Smooth muscle cell of the brain vasculature (primary cell): ENCODE measurements around the gene ACSF2.

Source experiments
- DNase-seq: peaks from one replicate; pipeline ENCODE4 v3.0.0-alpha.2; 2012; ENCODE audit warnings: low read depth, low spot score

Gene ACSF2

DNA sequence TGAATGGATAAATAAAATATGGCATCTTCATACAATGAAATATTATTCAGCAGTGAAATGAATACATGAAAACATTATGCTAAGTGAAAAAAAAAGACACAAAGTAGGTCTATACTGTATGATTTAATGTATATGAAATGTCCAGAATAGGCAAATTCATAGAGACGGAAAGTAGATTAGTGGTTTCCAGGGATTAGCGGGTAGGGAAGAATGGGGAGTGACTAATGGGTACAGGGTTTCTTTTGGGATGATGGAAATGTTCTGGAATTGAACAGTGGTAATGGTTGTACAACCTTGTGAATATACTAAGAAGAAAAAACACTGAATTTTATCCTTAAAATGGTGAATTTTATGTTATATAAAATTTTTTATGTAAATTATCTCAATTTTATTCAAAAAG is 73.7 kb downstream of the ACSF2 start:
- no peak for DNase-seq

DNA sequence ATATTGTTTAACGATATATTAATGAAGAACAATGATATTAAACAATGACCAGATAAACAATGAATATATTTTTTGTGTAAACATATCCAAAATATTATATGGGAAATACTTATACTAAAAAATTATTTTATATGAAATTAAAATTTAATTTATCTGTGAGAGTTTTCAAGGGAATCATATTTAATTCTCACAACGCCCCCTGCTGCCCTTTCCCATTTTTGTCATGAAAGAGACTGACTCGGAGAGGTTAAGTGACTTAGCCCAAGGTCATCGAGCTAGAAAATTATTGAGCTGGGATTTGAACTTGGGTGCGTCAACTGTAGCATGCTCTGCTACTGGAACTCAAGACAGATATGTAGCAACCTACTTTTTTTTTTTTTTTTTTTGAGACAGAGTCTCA is 75.0 kb downstream of the ACSF2 start:
- DNase-seq = no peak

DNA sequence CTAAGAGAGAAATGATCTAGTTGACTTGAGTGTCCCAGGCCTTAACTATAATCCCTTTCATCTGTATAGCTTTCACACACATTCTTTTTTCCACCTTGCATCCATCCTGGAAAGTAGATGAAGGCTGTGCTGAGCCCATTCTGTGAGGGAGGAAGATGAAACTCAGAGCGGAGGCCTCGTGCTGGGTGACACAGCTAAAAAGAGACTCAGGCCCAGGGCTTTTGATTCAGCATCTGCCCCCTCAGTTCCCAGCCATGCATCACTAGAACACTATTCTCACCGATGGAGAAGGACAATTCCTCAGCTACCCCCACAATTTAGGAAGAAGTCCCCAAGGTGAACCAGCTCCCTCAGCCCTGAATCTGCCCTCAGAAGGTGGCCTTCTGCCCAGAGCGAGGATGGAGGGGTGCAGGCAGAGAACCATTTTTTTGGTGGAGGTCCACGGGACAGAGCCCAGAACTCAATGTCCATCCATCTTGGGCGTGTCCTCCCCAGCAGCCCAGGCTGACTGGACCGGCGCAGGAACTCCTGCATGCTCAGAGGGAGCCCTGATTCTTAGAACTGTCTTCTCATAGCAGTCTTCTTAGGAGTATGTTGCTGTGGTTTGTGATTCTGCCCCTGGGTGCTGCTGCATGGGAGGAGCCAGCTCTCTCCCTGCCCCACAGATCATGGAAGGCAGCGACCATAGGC is 76.4 kb downstream of the ACSF2 start:
- no peak for DNase-seq

DNA sequence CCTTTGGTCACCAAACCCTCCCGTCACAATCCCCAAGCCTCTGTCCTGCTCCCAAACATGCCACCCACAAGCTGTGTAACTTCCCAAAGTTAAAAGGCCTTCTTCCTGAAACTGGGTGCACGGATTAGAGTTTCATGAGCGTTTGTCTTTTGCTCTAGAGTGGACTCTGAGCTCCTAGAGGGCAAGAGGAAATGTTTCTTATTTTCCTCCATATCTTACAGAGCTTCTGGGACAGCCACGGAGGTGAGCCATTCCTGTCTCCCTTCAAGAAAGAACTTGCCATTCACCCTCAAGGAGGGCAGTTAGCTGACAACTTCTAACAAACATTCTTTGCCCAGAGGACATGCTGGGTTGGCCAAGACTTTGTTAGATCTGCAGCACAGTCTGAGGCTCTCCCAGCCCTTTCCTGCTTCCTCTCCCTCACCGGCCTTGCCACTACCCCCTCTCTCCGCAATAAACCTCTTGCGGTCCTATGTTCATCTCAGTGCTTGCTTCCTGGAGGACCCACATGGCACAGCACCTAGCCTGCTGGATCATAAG is 79.6 kb downstream of the ACSF2 start:
- no peak for DNase-seq

DNA sequence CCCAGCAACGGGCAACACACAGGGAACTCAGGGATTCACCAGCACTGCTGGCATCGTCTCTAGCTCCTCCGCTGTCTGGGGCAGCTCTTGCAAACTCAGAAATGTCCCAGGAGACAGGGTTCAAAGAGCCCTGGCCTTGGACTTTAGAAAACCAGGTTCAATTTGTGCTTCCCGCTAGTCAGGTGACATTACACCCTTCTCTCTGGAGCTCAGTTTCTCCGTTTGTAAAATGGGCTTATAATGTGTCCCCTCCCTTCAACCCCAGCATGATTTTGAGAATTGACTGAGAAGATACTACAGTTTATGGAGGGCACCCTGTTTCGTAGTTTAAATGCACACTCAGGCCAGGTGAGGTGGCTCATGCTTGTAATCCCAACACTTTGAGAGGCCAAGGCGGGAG is 80.3 kb downstream of the ACSF2 start:
- DNase-seq = no peak

DNA sequence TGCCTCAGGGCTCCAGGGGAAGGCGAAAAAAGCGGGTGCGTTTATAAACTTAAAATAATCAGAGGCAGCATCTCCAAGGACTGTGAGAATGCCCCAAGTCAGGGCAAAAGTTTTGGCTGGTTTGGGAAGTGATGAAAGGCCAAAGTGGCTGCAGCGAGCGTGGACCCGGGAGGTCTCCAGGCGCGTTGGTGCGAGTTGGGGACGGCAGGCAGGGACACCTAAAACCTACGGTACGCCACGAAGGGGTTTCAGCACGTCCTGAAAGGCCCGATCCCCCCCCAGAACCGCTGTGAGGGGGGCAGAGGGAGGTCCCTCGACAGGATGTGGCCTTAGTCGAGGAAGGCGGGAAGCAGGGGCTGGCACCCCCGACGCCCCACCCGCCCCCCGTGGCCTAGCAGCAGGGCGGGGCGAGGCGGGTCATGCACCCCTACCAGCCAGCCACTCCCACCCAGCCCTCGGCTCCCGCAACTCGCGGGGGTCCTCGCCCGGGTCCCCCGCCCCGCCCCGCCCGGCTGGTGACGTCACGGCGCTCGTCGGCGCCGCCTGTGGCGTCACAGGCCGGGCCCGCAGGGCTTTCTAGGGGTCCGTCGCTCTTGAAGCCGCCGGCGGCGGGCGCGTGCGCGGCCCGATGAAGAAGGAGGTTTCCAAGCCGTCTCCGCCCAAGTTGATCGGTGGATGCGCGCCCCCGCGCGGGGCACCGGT is 82.0 kb downstream of the ACSF2 start, which contains the start of gene MYCBPAP:
Gene MYCBPAP, plus strand, starts transcription at position 569 of the 702 bp plus-strand sequence. CDS start 236 bp downstream, outside the sequence.
- DNase-seq = peak; percentile 29

DNA sequence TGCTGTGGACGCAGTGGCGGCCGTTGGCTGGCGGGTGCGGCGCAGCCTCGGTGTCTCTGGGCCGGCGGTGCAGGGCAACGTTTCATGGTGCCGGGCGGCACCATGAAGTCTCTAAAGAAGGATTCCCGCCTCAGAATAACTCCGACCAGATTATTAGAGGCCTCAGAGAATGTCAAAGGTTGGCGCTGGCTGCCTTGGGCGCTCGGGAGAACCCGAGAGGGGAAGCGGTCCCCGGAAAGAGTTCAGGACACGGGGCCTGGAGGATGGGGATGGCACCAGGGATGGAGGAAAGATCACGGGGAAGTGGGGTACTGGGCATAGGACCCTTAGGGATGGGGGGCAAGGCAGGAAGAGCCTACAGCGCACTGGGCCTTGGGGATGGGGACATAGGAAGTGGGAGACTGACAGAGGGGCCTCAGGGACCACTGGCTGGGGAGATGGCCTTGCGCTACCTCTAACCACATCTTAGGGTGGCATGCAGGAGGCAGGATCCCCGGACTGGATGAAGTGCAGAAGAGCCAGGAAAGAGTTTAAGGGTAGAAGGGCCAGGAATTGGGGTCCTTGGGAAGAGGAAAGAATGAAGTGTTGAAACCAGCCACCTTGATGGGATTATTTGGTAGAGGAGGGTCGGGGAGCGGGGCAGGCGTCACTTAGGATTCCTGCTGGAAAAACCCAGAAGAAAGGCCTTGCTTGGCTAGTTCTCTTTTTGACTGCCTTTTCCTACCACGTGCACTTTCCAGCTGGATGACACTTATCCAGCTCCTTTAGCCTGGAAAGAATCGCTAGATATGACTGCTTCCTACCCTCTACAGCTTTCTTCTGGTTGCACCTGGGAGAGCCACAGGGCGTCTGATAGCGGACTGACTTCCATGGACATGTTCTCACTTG is 82.8 kb downstream of the ACSF2 start:
- DNase-seq = no peak

DNA sequence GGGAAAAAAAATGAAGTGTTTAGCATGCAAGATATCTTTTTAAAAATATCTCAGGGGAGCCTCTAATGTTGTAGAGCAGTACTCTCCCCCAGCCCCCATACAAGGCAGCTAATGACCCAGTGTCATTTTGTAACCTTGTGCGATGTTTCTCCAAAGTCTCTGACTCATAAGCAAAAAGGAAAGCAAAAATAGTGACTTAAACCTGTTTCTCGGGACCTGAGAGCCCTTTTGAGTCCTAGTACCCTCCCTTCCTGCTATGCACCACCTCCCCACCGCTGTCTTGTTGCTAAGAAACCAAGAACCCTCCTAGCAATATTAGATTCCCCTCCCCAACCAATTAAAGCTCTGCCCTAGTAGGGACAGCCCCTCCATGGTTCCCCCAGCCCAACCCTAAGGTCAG is 85.0 kb downstream of the ACSF2 start:
- DNase-seq = no peak

DNA sequence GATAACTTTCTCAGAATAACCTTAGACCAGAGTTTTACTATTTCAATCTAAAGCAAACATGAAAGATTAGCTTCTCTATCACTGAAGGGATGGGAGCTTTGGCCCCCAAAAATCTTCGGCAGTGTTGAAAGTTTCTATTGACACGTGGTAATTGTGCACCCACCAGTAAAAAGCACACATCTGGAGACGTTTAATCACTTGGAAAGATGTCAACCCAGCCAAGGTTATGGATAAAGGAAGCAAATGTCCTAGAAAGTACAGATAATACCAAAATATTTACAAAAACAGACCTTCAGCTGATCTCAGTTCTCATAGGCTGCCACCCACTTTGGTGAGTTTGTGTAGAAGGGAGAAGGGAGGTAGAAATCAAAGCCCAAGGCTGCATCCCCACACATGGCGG is 87.5 kb downstream of the ACSF2 start:
- DNase-seq = no peak

DNA sequence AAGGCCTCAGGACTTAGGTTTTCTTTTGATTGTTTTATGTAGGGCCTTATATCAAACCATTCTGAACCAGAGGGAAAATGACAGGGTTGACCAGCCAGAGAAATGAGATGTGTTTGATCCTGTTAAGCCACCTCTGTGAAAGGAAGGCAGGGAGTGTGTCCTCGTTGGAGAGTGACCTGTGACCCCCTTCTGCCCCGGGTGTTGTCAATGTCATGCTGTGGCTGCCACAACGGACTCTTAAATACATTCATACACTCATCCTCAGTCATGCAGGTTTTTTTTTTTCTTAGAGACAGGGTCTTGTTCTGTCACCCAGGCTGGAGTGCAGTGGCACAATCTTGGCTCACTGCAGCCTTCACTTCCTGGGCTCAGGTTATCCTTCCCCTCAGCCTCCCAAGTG is 88.4 kb downstream of the ACSF2 start:
- no peak for DNase-seq

DNA sequence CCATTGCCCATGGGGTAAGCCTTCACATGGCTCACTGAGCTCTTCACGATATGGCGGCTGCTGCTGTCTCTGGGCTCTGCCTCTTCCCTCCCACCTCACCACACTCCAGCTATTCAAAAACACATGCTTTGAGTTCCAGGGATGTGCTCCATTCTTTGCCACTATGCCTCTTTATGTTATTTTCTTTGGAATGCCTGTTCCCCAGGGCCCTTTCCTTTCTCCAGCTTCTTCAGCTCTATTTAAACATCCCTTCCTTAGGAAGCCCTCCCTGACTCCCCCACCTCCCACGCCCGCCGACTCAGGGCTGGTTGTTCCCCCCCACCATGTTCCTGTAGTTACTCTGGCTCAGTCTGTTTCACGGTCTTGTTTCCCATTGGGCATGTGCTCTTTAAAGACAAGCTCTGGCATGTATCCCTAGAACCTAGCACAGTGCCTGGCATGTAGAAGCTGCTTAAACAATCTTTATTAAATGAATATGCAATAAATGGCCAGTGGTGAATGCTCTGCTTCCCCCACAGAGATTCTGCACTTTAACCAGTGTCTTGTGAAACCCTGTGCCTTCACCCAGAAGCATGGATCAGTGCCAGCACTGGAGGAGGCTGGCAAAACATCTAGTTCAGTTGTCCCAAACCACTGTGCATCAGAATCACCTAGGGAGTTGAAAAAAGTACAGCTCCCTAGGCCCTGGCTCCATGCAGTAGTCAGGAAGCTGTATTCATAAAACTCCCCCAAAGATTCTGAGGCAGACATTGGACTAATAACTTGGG is 89.1 kb downstream of the ACSF2 start:
- peak; percentile 55 for DNase-seq

DNA sequence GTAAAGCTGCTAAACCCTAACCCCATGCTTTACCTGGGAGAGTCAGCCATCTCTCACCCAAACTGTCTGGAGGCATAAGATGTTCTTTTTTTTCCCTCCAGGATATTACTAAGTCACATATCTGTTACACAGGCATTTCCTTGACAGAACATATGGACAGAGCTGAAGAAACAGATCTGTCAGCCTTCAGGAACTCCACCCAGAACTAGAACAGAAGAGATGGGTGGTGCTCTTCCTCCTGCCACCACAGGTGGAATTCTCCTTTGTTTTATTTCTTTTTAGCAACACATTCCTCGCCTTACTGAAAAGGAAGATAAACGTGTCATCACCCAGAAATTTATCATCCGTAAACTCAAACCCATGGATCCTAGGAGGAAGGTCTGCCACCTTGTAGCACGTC is 91.0 kb downstream of the ACSF2 start:
- DNase-seq = no peak

DNA sequence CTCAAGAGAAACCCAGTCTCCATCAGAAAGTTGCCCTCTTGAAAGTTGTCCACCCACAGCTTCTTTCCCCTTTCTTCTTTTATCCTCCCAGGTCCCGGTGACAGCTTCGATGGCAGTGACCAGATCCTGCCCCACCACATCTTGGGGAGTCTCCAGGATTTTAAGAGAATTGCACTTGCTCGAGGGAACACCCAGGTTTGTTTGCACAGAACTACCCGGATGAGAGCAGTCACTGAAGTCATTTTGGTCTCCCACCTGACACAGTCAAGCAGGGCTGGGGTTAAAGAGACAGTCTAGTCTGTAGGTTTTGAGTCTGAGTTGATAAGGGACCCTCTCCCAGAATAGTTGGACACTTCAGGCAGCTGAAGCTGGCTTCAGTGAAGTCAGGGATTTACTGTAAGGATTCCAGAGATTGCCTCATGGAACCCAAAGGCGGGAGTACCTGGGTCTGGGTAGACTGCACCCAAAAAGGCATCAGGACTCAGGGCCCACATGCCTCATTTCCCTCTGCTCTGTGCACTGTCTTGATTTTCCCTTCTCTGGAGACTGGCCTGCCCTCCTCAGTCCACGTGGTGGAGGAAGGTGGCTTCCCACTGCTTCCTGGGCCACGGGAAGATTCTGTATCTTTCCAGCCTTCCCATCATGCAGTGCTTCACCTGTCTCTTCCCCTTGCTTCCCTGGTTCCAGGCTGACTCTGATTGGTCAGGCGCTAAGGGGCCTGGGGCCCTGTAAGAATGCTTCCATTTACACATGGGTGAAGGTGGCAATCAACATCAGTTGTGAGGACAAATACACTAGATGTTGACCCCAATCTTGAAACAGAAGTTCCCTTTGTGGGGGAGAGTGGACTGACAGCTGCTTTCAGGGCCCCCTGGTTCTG is 91.7 kb downstream of the ACSF2 start:
- DNase-seq = no peak

DNA sequence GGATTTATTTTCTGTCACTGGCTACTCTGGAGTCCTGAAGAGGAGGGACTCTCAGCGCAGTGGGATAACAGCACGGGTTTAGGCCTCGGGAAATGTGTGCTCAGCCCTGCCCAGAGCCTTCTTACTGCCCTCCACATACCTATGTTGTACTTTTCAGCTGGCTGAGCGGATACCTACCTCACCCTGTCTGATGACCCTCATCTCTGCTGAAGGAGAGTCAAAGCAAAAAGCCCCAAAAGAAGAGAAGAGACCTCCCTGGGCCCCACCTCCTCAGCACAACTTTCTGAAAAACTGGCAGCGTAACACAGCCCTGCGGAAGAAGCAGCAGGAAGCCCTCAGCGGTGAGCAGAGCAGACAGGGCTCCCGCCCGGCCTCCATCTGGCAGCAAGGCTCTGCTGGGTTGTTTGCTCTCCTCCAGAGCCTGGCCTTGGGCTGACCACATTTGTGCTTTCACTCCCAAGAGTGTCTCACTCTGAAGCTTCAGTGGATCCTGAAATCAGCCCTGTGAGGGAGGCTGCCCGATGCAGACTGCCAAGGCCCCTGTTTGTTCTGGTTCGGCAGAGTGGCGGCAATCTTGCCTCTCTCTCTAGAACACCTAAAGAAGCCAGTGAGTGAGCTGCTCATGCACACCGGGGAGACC is 92.5 kb downstream of the ACSF2 start:
- DNase-seq = peak; percentile 36

DNA sequence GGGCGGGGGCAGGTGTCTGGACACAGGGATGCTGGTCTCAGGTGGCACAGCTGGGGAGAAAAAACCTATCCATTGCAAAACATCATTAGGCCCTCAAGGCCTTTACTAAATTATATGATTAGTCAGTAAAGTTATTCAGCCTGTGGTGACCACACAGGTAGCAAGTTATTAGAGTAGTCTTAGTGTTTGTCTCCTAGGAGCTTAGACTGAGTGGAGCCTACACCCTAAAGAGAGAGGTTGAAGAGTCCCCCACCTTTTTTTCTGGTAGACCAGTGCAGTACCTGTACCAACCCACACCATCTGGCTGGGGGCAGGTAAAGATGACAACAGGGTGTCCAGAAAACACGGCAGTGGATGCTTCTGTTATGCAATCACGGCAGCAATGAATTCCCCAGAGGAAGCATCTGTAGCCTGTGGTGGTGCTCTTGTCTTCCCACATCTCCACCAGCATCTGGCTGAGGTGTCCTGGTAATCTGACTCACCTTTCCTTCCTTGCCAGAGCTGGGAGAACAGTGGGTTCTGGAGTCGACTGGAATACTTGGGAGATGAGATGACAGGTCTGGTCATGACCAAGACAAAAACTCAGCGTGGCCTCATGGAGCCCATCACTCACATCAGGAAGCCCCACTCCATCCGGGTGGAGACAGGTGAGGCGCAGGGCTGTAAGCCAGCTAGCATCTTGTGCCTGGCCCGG is 93.3 kb downstream of the ACSF2 start:
- DNase-seq = no peak

DNA sequence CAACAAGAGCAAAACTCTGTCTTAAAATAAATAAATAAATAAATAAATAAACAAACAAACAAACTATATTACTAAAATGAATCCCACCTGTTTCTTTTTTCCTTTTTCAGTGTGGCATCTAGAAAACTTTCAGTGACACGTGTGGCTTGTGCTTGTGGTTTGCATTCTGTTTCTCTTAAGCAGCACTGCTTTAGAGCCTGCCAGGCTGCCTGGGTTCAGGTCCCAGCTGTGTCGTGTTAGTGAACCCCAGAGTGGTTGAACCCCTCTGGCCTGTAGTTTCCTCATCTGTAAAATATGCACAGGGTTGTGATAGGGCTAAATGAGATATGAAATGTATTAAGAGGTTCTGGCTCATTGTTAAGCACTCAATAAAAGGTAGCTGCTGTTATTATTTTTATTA is 94.5 kb downstream of the ACSF2 start:
- DNase-seq = no peak

DNA sequence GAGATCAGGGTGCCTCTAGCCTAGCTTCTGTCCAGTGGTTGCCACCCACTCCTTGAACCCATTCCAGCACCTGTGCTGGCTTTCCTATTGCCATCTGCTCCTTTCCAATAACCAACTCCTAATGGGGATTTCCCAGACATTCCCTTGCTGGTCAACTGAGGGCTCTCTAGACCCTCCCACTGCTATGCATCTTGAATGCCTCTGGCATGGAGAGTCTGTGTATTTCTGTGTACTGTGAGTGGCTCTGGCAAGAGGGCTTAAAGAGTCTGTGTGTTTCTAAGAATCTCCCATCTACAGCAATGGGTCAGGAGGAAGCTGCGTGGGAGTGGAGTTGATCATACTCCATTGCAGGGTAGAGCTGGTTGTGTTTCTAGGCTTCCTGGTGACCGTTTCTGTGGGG is 95.5 kb downstream of the ACSF2 start:
- no peak for DNase-seq

DNA sequence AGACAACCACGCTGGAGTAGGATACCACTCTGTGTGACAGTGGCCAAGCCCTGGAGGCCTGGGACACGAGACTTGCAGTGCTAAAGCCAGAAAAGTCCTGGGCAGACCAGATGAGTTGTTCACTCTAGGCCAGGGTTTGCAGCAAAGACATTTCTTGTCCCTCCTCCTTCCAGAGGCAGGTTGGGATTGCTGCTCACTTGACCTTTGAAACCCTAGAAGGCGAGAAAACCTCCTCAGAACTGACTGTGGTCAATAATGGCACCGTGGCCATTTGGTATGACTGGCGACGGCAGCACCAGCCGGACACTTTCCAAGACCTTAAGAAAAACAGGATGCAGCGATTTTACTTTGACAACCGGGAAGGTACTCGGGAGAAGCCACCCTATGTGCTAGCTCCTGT is 96.7 kb downstream of the ACSF2 start:
- DNase-seq = no peak

DNA sequence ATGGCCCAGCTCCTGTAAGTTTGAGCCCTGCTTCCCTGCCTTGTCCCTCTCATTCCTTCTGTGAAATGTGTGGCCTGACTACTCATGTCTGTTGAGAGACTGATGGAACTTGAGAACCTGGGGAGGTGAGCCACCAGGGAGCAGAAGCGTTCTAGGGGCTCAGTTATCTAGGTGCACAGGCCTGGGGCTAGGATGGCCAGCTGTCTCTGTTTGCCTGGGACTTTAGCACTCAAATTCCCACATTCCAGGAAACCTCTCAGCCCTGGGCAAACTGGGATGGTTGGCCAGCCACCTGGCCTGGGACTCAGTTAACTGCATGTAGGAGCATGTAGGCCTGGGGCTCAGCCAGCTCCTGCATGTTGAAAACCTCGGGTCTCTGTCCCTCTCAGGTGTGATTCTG is 97.2 kb downstream of the ACSF2 start:
- no peak for DNase-seq
